Measurements from ENCODE around the gene GAS5. TPM values are rescaled to one million over a fixed set of nuclear protein-coding genes. Genes with fewer than 3 reads are reported as not detected.

GAS5 gene
- total RNA-seq, 1 donor from 2014 or later = 466 TPM

DNA sequence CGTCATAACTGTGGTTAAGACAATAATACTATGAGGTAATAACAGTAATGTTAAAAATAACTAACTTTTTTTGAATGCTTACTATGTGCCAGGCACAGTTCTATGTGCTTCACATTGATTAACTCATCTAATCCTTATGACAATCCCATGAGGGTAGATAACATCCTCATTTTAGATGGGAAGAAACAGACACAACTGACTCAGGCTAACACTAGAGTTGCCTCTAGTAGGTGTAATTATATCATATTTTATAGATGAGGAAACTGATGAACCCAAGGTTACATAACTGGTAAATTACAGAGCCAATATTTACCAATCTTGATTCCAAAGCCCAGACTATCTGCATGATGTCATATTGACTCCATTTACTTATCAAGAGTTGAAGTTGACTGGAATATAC, 25.8 kb upstream of the GAS5 start:
- DNase-seq (ENCODE audit: extremely low spot score in 2 of 2) = no peak
- Histone ChIP-seq H3K27ac (no peak overlapping the region), H3K27me3 (no peaks in the 10 kb centered on the region), H3K4me1 (no peaks in the 10 kb centered on the region), H3K36me3 (no peaks in the 10 kb centered on the region), H3K4me3 (no peak overlapping the region), H3K9me3 (no peaks in the 10 kb centered on the region)
- no peak for TF ChIP-seq POLR2AphosphoS5 (IDR thresholded peaks at IDR 0.05; ENCODE audit: insufficient read depth in 1 of 2, low read depth in 1 of 2)
- TF ChIP-seq, protein P1, sequence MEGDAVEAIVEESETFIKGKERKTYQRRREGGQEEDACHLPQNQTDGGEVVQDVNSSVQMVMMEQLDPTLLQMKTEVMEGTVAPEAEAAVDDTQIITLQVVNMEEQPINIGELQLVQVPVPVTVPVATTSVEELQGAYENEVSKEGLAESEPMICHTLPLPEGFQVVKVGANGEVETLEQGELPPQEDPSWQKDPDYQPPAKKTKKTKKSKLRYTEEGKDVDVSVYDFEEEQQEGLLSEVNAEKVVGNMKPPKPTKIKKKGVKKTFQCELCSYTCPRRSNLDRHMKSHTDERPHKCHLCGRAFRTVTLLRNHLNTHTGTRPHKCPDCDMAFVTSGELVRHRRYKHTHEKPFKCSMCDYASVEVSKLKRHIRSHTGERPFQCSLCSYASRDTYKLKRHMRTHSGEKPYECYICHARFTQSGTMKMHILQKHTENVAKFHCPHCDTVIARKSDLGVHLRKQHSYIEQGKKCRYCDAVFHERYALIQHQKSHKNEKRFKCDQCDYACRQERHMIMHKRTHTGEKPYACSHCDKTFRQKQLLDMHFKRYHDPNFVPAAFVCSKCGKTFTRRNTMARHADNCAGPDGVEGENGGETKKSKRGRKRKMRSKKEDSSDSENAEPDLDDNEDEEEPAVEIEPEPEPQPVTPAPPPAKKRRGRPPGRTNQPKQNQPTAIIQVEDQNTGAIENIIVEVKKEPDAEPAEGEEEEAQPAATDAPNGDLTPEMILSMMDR (IDR thresholded peaks at IDR 0.05) = no peak
- no peak for TF ChIP-seq POLR2A (IDR thresholded peaks at IDR 0.05)
- intact Hi-C loops (cut with DNase I) = no loop called here

DNA sequence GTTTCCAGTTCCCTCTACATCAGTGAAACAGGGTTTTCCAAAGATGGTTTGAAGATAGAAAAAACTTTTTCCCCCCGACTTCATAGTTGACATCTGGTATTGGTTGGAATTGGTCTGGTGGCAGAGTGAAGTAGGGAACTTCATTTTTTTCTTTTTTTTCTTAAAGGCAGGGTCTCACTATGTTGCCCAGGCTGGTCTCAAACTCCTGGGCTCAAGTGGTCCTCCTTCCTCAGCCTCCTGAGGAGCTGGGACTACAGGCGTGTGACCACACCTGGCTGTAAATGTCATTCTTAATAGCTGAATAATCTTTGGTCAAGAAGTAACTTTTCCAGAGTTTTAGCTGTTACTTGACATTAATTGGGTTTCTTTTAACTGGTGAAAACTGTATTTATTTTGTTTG, 22.1 kb upstream of the GAS5 start:
- intact Hi-C loops (cut with DNase I) = no loop called here
- Histone ChIP-seq H3K27me3 (no peaks in the 10 kb centered on the region), H3K9me3 (no peaks in the 10 kb centered on the region), H3K4me3 (no peak overlapping the region), H3K27ac (no peak overlapping the region), H3K36me3 (peaks cover 0 to 16% of the 10 kb centered on the region in 2 donors), H3K4me1 (no peaks in the 10 kb centered on the region)
- TF ChIP-seq, protein P1 (IDR thresholded peaks at IDR 0.05) = no peak
- TF ChIP-seq POLR2AphosphoS5 (IDR thresholded peaks at IDR 0.05; ENCODE audit: insufficient read depth in 1 of 2, low read depth in 1 of 2) (no peak), POLR2A (IDR thresholded peaks at IDR 0.05) (no peak)
- no peak for DNase-seq (ENCODE audit: extremely low spot score in 2 of 2)

GRCh38 chr1:173888749-173889148, 21.0 kb upstream of the GAS5 start:
- no peak for TF ChIP-seq POLR2AphosphoS5 (IDR thresholded peaks at IDR 0.05; ENCODE audit: insufficient read depth in 1 of 2, low read depth in 1 of 2)
- TF ChIP-seq, protein P1 (IDR thresholded peaks at IDR 0.05) = no peak
- TF ChIP-seq POLR2A (IDR thresholded peaks at IDR 0.05) = no peak
- peaks cover 0 to 16% of the 10 kb centered on the region in 2 donors for H3K36me3 ChIP-seq
- H3K4me3 ChIP-seq = no peak overlapping the region
- no peaks in the 10 kb centered on the region for H3K27me3 ChIP-seq
- H3K27ac ChIP-seq = no peak overlapping the region
- intact Hi-C loops (cut with DNase I) = no loop called here
- no peaks in the 10 kb centered on the region for H3K4me1 ChIP-seq
- no peaks in the 10 kb centered on the region for H3K9me3 ChIP-seq
- DNase-seq (ENCODE audit: extremely low spot score in 2 of 2) = no peak

GRCh38 chr1:173887627-173888026, 19.8 kb upstream of the GAS5 start:
- intact Hi-C loops (cut with DNase I) = no loop called here
- Histone ChIP-seq H3K4me1 (no peaks in the 10 kb centered on the region), H3K27ac (no peak overlapping the region), H3K27me3 (no peaks in the 10 kb centered on the region), H3K4me3 (no peak overlapping the region), H3K9me3 (no peaks in the 10 kb centered on the region), H3K36me3 (peaks cover 0 to 16% of the 10 kb centered on the region in 2 donors)
- TF ChIP-seq POLR2AphosphoS5 (IDR thresholded peaks at IDR 0.05; ENCODE audit: insufficient read depth in 1 of 2, low read depth in 1 of 2) (no peak), POLR2A (IDR thresholded peaks at IDR 0.05) (no peak)
- TF ChIP-seq, protein P1 (IDR thresholded peaks at IDR 0.05) = no peak
- no peak for DNase-seq (ENCODE audit: extremely low spot score in 2 of 2)

DNA sequence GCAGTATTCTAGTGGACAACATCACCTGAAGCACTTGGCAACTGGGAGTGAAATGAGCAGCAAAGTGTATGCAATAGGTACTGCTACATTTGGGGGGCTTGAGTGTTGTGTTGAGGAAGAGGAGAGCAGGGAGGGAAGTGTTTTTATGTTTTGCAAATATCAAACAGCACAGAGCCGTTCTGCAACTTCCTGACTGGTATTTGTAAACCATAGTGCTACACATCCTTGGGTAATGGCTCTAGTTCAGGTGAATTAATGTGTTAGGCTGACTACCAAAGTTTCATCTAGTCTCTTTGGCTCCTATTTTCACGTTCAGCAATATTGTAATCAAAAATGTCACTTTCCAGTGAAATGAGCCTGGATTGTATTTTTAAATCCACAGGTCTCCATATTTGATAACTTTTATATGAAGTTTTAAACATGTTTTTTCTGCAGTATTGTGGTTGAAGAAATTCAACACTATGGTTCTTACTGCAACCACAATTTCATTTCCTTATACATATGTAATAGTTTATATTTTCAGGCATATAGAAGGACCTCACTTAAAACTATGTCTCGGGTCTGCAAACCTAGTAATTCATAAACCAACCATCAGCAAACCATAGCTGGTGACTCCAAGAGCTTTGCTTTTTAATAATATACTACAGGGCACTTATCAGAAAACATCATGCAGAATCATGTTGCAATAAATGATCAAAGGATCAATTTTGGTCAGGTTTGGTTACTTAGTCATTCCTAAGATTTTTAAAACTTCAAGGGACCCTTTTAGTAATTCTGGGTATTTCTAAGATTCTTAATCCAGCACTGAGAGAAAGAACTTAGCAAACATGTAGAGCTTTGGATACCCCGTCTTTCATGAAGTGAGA, 19.2 kb upstream of the GAS5 start:
- Histone ChIP-seq H3K4me3 (no peak overlapping the region), H3K27me3 (no peaks in the 10 kb centered on the region), H3K27ac (no peak overlapping the region), H3K4me1 (no peaks in the 10 kb centered on the region), H3K36me3 (peaks cover 0 to 16% of the 10 kb centered on the region in 2 donors), H3K9me3 (no peaks in the 10 kb centered on the region)
- intact Hi-C loops (cut with DNase I) = no loop called here
- no peak for DNase-seq (ENCODE audit: extremely low spot score in 2 of 2)
- no peak for TF ChIP-seq POLR2A (IDR thresholded peaks at IDR 0.05)
- TF ChIP-seq POLR2AphosphoS5 (IDR thresholded peaks at IDR 0.05; ENCODE audit: insufficient read depth in 1 of 2, low read depth in 1 of 2) = no peak
- TF ChIP-seq, protein P1 (IDR thresholded peaks at IDR 0.05) = no peak

All from vagina (tissue), 2 donors.